ENCODE data around the gene ARRDC5.
"Not testable (repeated sequence)": the region's sequence is repeated elsewhere in the genome, so short reads cannot be mapped to it uniquely, and the experiment has no call there.

DNA sequence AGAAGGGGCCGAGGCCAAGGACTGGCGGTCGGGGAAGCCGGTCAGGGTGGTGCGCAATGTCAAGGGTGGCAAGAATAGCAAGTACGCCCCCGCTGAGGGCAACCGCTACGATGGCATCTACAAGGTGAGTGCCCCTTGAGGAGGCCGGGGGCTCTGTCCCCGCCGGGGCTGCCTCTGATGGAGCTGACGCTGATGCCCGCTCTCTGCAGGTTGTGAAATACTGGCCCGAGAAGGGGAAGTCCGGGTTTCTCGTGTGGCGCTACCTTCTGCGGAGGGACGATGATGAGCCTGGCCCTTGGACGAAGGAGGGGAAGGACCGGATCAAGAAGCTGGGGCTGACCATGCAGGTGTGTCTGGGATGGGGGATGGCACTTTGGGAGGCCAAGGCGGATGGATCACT is 48.0 kb upstream of the ARRDC5 start:
- not testable (repeated sequence) for TF ChIP-seq POLR2A (IDR thresholded peaks at IDR 0.05)
- TF ChIP-seq, protein P1, sequence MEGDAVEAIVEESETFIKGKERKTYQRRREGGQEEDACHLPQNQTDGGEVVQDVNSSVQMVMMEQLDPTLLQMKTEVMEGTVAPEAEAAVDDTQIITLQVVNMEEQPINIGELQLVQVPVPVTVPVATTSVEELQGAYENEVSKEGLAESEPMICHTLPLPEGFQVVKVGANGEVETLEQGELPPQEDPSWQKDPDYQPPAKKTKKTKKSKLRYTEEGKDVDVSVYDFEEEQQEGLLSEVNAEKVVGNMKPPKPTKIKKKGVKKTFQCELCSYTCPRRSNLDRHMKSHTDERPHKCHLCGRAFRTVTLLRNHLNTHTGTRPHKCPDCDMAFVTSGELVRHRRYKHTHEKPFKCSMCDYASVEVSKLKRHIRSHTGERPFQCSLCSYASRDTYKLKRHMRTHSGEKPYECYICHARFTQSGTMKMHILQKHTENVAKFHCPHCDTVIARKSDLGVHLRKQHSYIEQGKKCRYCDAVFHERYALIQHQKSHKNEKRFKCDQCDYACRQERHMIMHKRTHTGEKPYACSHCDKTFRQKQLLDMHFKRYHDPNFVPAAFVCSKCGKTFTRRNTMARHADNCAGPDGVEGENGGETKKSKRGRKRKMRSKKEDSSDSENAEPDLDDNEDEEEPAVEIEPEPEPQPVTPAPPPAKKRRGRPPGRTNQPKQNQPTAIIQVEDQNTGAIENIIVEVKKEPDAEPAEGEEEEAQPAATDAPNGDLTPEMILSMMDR (IDR thresholded peaks at IDR 0.05), result not testable (repeated sequence)
